Pancreas (tissue), 10 donors: ENCODE data around the gene ACTL6A. TPM values are rescaled to one million over a fixed set of nuclear protein-coding genes. Genes with fewer than 3 reads are reported as not detected.

Experiments used
- ATAC-seq, 4 donors: fragments of 200-7000 bp; cut with Tn5 transposase; one replicate each; pipeline versions ENCODE4 v1.8.0 to v1.9.1; 2020; ENCODE audit warnings: mild to moderate bottlenecking in 4 of 4, moderate library complexity in 4 of 4
- DNase-seq, 6 donors: peaks; one replicate each; pipeline ENCODE4 v3.0.0-alpha.2; 2020
- FAIRE-seq: peaks from 2 replicates; lab custom pipeline; 2012; peaks lifted over from hg19 to GRCh38; lab: Jason Lieb, UNC
- H3K27ac ChIP-seq, 4 donors: fragments of 200-600 bp; sonication (generic); 1 replicate in 3 of 4; 2 replicates in 1 of 4; pipeline versions ENCODE4 v1.5.0 to v1.8.0; 2020
- H3K27me3 ChIP-seq, 4 donors: fragments of 200-600 bp; one replicate each; pipeline ENCODE4 v1.8.0; 2021
- H3K36me3 ChIP-seq, 3 donors: fragments of 200-600 bp; sonication (generic) in 1 of 3; one replicate each; pipeline versions ENCODE4 v1.5.0 to v1.8.0; 2020 to 2021
- H3K4me1 ChIP-seq, 3 donors: fragments of 200-600 bp; one replicate each; pipeline ENCODE4 v1.8.0; 2021
- H3K4me3 ChIP-seq, 4 donors: fragments of 200-600 bp; sonication (generic) in 2 of 4; one replicate each; pipeline versions ENCODE4 v1.5.0 to v1.8.0; 2020 to 2021
- H3K9me3 ChIP-seq, 4 donors: fragments of 200-600 bp; one replicate each; pipeline ENCODE4 v1.8.0; 2021
- CTCF ChIP-seq, 4 donors: fragments of 200-600 bp; sonication (generic) in 3 of 4; IDR thresholded peaks; one replicate each; pipeline versions ENCODE4 v1.5.0 to v1.8.0; 2021; ENCODE audit warnings: antibody characterized with exemption in 4 of 4
- whole genome bisulfite sequencing, 2 donors: extraction: QIAGEN DNeasy Blood & Tissue Kit; methylation state at CpG; one replicate each; pipeline ENCODE4 v1.1.7; 2013; 5-methylcytosine and 5-hydroxymethylcytosine counted together
- intact Hi-C, 3 donors: fragments of 100-400 bp; cut with DNase I; formaldehyde crosslinking; loops; one replicate each; pipeline versions ENCODE4 v1.11.1 to v1.14.2; 2022
- polyA plus RNA-seq, 2 donors: library from polyadenylated mRNA; stranded (reverse); fragments of 200-250 nt; gene quantifications; one replicate each; pipeline ENCODE4 v1.2.3, GENCODE V29; 2013
- total RNA-seq, 6 donors: library from RNA; stranded (reverse); fragmentation: NEBNext Ultra II Directional in 4 of 6; extraction: Animal tissue kit (Norgen Biotek cat#: 25700) in 4 of 6; gene quantifications; one replicate each; pipeline versions ENCODE4 v1.2.1 to v1.2.4, GENCODE V29; 2021 to 2023
- donor health status: healthy with polysubstance abuse.
- donor health status: DM: no; HTN: no; CAD: no; lungs with moderate emphysema.
- donor health status: DM: no; HTN: no; CAD: no.
- donor health status: control.
- donor health status: control.
- donor health status: Bipolar disorder and iron deficiency.
- donor health status: DM: yes; HTN: yes; CAD: no.
- donor health status: DM: no; HTN: no; CAD: no.
- donor health status: DM: no; HTN: no; CAD: no.
- donor health status: DM: yes; HTN: yes; CAD: no.

The ACTL6A gene
- total and polyA plus RNA-seq, 8 donors, result 11.2 to 38.1 (median 18.0) TPM

- FAIRE-seq, result no peak
- no peak for DNase-seq
- ATAC-seq, result no peak
- no peaks in the 10 kb centered on the region for H3K4me1 ChIP-seq
- H3K4me3 ChIP-seq, result no peak overlapping the region
- no peak overlapping the region for H3K27ac ChIP-seq
- peaks cover 0 to 20% (median 6%) of the 10 kb centered on the region in 3 donors for H3K36me3 ChIP-seq
- intact Hi-C loops, result no loop called here
- WGBS, 2 donors, result 84 to 89% methylated on average over 4 of the region's 4 CpGs
- H3K27me3 ChIP-seq, result no peaks in the 10 kb centered on the region
- TF ChIP-seq CTCF (IDR thresholded peaks at IDR 0.05), result no peak
- no peaks in the 10 kb centered on the region for H3K9me3 ChIP-seq
Measured at GRCh38 chr3:179615458-179616173, 52.9 kb downstream of the ACTL6A start.

- no peak for FAIRE-seq
- no peak for TF ChIP-seq CTCF (IDR thresholded peaks at IDR 0.05)
- Histone ChIP-seq H3K27ac (no peak overlapping the region), H3K4me3 (no peak overlapping the region), H3K4me1 (no peaks in the 10 kb centered on the region), H3K27me3 (no peaks in the 10 kb centered on the region), H3K36me3 (peaks cover 0 to 44% (median 9%) of the 10 kb centered on the region in 3 donors), H3K9me3 (no peaks in the 10 kb centered on the region)
- intact Hi-C loops, result no loop called here
- WGBS, 2 donors, result 98 to 99% methylated on average over 2 of the region's 2 CpGs
- DNase-seq, result no peak
- ATAC-seq, result no peak
Measured at GRCh38 chr3:179622023-179622422, 59.3 kb downstream of the ACTL6A start.

GRCh38 chr3:179624451-179624850 is 61.7 kb downstream of the ACTL6A start:
- H3K27ac ChIP-seq, result no peak overlapping the region
- FAIRE-seq (no peak), ATAC-seq (no peak), DNase-seq (no peak)
- TF ChIP-seq CTCF (IDR thresholded peaks at IDR 0.05), result no peak
- H3K36me3 ChIP-seq, result peaks cover 0 to 27% (median 3%) of the 10 kb centered on the region in 3 donors
- no peaks in the 10 kb centered on the region for H3K4me1 ChIP-seq
- no peak overlapping the region for H3K4me3 ChIP-seq
- no peaks in the 10 kb centered on the region for H3K27me3 ChIP-seq
- WGBS, 2 donors, result 90 to 93% methylated on average over 3 of the region's 3 CpGs
- intact Hi-C loops, result no loop called here
- H3K9me3 ChIP-seq, result no peaks in the 10 kb centered on the region

- no peak overlapping the region for H3K27ac ChIP-seq
- no peak overlapping the region for H3K4me3 ChIP-seq
- no peaks in the 10 kb centered on the region for H3K36me3 ChIP-seq
- no peak for TF ChIP-seq CTCF (IDR thresholded peaks at IDR 0.05)
- H3K4me1 ChIP-seq, result no peaks in the 10 kb centered on the region
- ATAC-seq (no peak), DNase-seq (no peak), FAIRE-seq (no peak)
- no peaks in the 10 kb centered on the region for H3K27me3 ChIP-seq
- 81 to 93% methylated on average over 3 of the region's 3 CpGs for WGBS, 2 donors
- intact Hi-C loops, result no loop called here
- H3K9me3 ChIP-seq, result no peaks in the 10 kb centered on the region
Measured at GRCh38 chr3:179630753-179631451, 68.2 kb downstream of the ACTL6A start.

Other genes starting within 250 kb of the ACTL6A start
- 10 to 100 TPM in 5 of 6 donors, 1 to 10 TPM in 1; 9.9 to 18.2 (median 13.2) TPM for gene ZNF639, start 239.9 kb upstream of the ACTL6A start, total RNA-seq
- gene ZNF639, start 239.9 kb upstream of the ACTL6A start, polyA plus RNA-seq, result 10 to 100 TPM in 1 of 2 donors, 1 to 10 TPM in 1; 7.4 to 15.3 TPM
- gene MFN1, start 215.2 kb upstream of the ACTL6A start, total RNA-seq, result 10 to 100 TPM; 29.5 to 44.4 (median 35.2) TPM
- gene MFN1, start 215.2 kb upstream of the ACTL6A start, polyA plus RNA-seq, result 10 to 100 TPM; 12.6 to 24.5 TPM
- gene GNB4, start 111.5 kb upstream of the ACTL6A start, total RNA-seq, result 10 to 100 TPM in 1 of 6 donors, 1 to 10 TPM in 4, under 1 TPM in 1; 0.97 to 14.3 (median 2.9) TPM
- 1 to 10 TPM; 1.2 to 1.7 TPM for gene GNB4, start 111.5 kb upstream of the ACTL6A start, polyA plus RNA-seq
- gene MRPL47, start 41.7 kb downstream of the ACTL6A start, total RNA-seq, result 10 to 100 TPM in 3 of 6 donors, 1 to 10 TPM in 3; 5.0 to 13.2 (median 8.9) TPM
- 10 to 100 TPM; 20.1 to 21.1 TPM for gene MRPL47, start 41.7 kb downstream of the ACTL6A start, polyA plus RNA-seq
- 10 to 100 TPM; 30.6 to 48.6 (median 43.2) TPM for gene NDUFB5, start 41.9 kb downstream of the ACTL6A start, total RNA-seq
- gene NDUFB5, start 41.9 kb downstream of the ACTL6A start, polyA plus RNA-seq, result 10 to 100 TPM; 43.7 to 52.0 TPM
- gene USP13, start 90.1 kb downstream of the ACTL6A start, total RNA-seq, result 1 to 10 TPM; 4.5 to 6.1 (median 5.1) TPM
- gene USP13, start 90.1 kb downstream of the ACTL6A start, polyA plus RNA-seq, result 1 to 10 TPM; 1.1 to 2.3 TPM